SK-N-SH treated with all-trans-retinoic acid at 6 μM for 48 hours (cell line): Measurements from ENCODE around the gene IL1RN.

Experiments
- ATAC-seq: fragments of 200-7000 bp; cut with Tn5 transposase; 3 replicates; pipeline ENCODE4 v1.9.1; 2020; ENCODE audit warnings: mild to moderate bottlenecking, moderate library complexity
- BACH2 ChIP-seq: fragments of 250-450 bp; sonication (Bioruptor Pico); IDR thresholded peaks from 2 replicates; pipeline ENCODE4 v1.9.0; 2021; ENCODE audit warnings: mild to moderate bottlenecking, borderline replicate concordance
- CREB5 ChIP-seq: fragments of 250-450 bp; sonication (Bioruptor Pico); IDR thresholded peaks from 2 replicates; pipeline ENCODE4 v1.5.1; 2020; ENCODE audit warnings: low read depth, mild to moderate bottlenecking, moderate library complexity
- CSDC2 ChIP-seq: fragments of 250-450 bp; sonication (Bioruptor Pico); IDR thresholded peaks from 2 replicates; pipeline ENCODE4 v1.5.0; 2020; ENCODE audit warnings: mild to moderate bottlenecking, moderate library complexity
- GLIS3 ChIP-seq: fragments of 250-450 bp; sonication (Bioruptor Pico); IDR thresholded peaks from 2 replicates; pipeline ENCODE4 v1.5.0; 2020; ENCODE audit warnings: mild to moderate bottlenecking, moderate library complexity
- OSR1 ChIP-seq: fragments of 250-450 bp; sonication (Bioruptor Pico); IDR thresholded peaks from 2 replicates; pipeline ENCODE4 v1.8.0; 2022; ENCODE audit warnings: moderate library complexity, mild to moderate bottlenecking, inconsistent platforms
- PATZ1 ChIP-seq: fragments of 250-450 bp; sonication (Bioruptor Pico); IDR thresholded peaks from 2 replicates; pipeline ENCODE4 v1.8.0; 2020; ENCODE audit warnings: mild to moderate bottlenecking, moderate library complexity, borderline replicate concordance
- PPARA ChIP-seq: fragments of 250-450 bp; sonication (Bioruptor Pico); IDR thresholded peaks from 2 replicates; pipeline ENCODE4 v1.5.0; 2020; ENCODE audit warnings: mild to moderate bottlenecking, borderline replicate concordance
- RARB ChIP-seq: fragments of 250-450 bp; sonication (Bioruptor Pico); IDR thresholded peaks from 2 replicates; pipeline ENCODE4 v1.8.0; 2021; ENCODE audit warnings: mild to moderate bottlenecking, moderate library complexity
- SNAI2 ChIP-seq: fragments of 250-450 bp; sonication (Bioruptor Pico); IDR thresholded peaks from 2 replicates; pipeline ENCODE4 v1.5.0; 2020; ENCODE audit warnings: mild to moderate bottlenecking, moderate library complexity
- TCF4 ChIP-seq: fragments of 250-450 bp; sonication (Bioruptor Pico); IDR thresholded peaks from 2 replicates; pipeline ENCODE4 v1.8.0; 2021; ENCODE audit warnings: mild to moderate bottlenecking, moderate library complexity, borderline replicate concordance
- TOX ChIP-seq: fragments of 250-450 bp; sonication (Bioruptor Pico); IDR thresholded peaks from 2 replicates; pipeline ENCODE4 v1.8.0; 2021; ENCODE audit warnings: mild to moderate bottlenecking, moderate library complexity, borderline replicate concordance
- TSHZ2 ChIP-seq: fragments of 250-450 bp; sonication (Bioruptor Pico); IDR thresholded peaks from 2 replicates; pipeline ENCODE4 v1.5.0; 2020; ENCODE audit warnings: mild to moderate bottlenecking, moderate library complexity
- ZFP3 ChIP-seq: fragments of 250-450 bp; sonication (Bioruptor Pico); IDR thresholded peaks from 2 replicates; pipeline ENCODE4 v1.5.0; 2020; ENCODE audit warnings: mild to moderate bottlenecking, moderate library complexity
- ZFP30 ChIP-seq: fragments of 450-650 bp; formaldehyde crosslinking; IDR thresholded peaks from 2 replicates; pipeline ENCODE4 v1.5.0; 2022; ENCODE audit warnings: mild to moderate bottlenecking, moderate library complexity
- ZNF565 ChIP-seq: fragments of 450-650 bp; formaldehyde crosslinking; conservative IDR thresholded peaks from 2 replicates; pipeline ENCODE4 v1.5.0; 2020; ENCODE audit warnings: low read depth, mild to moderate bottlenecking, moderate library complexity
- ZNF70 ChIP-seq: fragments of 450-650 bp; formaldehyde crosslinking; IDR thresholded peaks from 2 replicates; pipeline ENCODE4 v1.5.0; 2020; ENCODE audit warnings: mild to moderate bottlenecking, moderate library complexity
- ZNF8 ChIP-seq: fragments of 450-650 bp; formaldehyde crosslinking; IDR thresholded peaks from 2 replicates; pipeline ENCODE4 v1.5.0; 2020; ENCODE audit warnings: mild to moderate bottlenecking, moderate library complexity
- TF ChIP-seq, protein P1 (sequence below): fragments of 250-450 bp; sonication (Bioruptor Pico); IDR thresholded peaks from 2 replicates; pipeline ENCODE4 v1.5.1; 2021; ENCODE audit warnings: mild to moderate bottlenecking, moderate library complexity
- TF ChIP-seq, protein P2 (sequence below): fragments of 250-450 bp; sonication (Bioruptor Pico); IDR thresholded peaks from 2 replicates; pipeline ENCODE4 v1.8.0; 2021; ENCODE audit warnings: low read depth, mild to moderate bottlenecking, moderate library complexity, borderline replicate concordance

IL1RN gene

GRCh38 chr2:113171334-113172075 lies 44.1 kb downstream of the IL1RN start:
- ATAC-seq, result no peak
- TF ChIP-seq SNAI2, result no peak
- no peak for TF ChIP-seq TSHZ2 (CRISPR knock-in tag)
- no peak for TF ChIP-seq PPARA (CRISPR knock-in tag)
- TF ChIP-seq, all 23 proteins: peak for 0

DNA sequence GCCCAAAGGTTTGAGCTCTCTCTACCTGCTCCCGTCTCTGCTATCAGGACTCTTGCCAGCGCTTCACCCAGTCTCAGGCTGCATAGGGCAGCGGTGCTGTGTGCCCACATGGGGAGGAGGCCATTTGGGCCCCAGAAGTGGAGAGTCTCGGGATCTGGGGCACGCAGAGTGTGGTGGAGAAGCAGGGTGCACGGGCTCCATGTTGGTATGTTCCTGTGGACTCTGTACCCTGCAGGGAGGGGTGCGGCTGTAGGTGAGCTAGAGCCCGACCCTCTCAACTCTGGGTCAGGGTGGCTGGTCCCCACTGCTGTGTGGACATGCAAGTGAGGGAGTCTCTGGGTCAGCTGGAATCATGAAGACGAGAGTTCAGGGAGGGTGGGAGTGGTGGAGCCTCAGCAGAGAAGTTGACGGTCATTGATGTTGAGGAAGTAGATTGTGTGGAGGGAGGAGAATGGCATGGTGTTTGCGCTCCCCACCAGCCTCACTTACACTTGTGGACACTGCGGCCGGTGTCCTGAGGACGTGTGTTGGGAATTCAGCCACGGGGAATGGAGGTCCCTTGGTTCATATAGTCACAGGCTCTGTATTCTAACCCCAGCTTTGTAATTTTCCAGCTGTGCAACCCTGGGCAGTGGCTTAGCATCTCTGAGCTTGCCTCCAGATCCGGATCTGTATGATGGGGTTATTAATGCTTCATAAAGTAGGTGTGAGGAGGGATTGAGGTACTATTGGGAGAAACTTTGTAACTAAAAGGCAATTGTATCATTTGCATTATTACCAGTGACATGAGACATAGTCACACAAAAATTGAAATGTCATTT lies 45.5 kb downstream of the IL1RN start:
- ATAC-seq, result no peak
- TF ChIP-seq, protein P1, sequence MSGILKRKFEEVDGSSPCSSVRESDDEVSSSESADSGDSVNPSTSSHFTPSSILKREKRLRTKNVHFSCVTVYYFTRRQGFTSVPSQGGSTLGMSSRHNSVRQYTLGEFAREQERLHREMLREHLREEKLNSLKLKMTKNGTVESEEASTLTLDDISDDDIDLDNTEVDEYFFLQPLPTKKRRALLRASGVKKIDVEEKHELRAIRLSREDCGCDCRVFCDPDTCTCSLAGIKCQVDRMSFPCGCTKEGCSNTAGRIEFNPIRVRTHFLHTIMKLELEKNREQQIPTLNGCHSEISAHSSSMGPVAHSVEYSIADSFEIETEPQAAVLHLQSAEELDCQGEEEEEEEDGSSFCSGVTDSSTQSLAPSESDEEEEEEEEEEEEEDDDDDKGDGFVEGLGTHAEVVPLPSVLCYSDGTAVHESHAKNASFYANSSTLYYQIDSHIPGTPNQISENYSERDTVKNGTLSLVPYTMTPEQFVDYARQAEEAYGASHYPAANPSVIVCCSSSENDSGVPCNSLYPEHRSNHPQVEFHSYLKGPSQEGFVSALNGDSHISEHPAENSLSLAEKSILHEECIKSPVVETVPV (CRISPR knock-in tag), result no peak
- TF ChIP-seq ZNF8 (no peak), TOX (CRISPR knock-in tag) (no peak), TCF4 (CRISPR knock-in tag) (no peak), CREB5 (CRISPR knock-in tag) (no peak), ZNF565 (CRISPR knock-in tag) (no peak), PPARA (CRISPR knock-in tag) (no peak), ZNF70 (CRISPR knock-in tag) (no peak), BACH2 (no peak), ZFP30 (CRISPR knock-in tag) (no peak), GLIS3 (no peak)
- TF ChIP-seq, protein P2, sequence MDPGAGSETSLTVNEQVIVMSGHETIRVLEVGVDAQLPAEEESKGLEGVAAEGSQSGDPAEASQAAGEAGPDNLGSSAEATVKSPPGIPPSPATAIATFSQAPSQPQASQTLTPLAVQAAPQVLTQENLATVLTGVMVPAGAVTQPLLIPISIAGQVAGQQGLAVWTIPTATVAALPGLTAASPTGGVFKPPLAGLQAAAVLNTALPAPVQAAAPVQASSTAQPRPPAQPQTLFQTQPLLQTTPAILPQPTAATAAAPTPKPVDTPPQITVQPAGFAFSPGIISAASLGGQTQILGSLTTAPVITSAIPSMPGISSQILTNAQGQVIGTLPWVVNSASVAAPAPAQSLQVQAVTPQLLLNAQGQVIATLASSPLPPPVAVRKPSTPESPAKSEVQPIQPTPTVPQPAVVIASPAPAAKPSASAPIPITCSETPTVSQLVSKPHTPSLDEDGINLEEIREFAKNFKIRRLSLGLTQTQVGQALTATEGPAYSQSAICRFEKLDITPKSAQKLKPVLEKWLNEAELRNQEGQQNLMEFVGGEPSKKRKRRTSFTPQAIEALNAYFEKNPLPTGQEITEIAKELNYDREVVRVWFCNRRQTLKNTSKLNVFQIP (CRISPR knock-in tag), result no peak
- TF ChIP-seq, all 23 proteins: peak for 0

DNA sequence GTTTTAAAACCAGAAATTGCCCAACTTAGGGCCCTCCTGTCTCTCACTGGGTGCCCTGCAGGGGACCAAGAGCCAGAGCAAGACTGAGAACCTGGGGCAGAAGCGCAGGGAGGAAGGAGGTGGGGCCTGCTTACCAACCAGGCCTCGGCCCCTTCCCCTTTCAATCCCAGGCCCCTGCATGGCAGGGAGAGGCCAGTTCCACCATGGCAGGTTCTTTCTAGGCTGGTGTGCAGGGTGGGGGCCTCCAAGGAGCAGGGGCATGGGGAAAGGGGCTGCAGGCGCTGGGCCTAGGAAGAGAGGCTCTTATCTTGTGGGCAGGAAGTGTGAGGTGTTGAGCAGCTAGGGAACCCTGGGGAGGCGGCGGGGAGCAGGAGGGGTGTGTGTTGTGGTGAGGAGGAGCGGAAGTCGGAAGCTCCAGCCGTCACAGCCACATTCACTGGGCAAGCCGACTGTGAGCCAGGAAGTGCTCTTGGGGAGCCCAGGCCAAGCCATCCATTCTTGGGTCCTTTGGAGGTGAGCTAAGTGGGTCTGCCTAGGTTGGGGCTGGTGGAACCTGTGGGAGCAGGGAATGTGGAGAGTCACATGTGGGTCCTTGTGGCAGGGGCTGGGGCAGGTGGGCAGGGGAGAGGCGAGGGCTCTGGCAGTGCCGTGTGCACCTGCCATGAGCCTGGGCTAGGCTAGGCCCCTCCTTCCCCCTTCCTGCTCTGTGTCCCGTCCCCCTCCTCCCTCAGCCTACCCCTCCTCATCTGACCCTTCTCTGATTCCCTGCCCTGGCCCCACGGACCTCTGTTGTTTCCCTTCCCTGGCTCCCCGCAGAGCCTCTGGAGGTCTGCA lies 46.4 kb downstream of the IL1RN start, which contains the start of gene PSD4:
PSD4 (plus strand) TSS at position 430 of the 834 bp plus-strand sequence. CDS start 8,486 bp downstream, outside the sequence.
- no peak for ATAC-seq
- no peak for TF ChIP-seq PATZ1 (CRISPR knock-in tag)
- no peak for TF ChIP-seq OSR1 (CRISPR knock-in tag)
- TF ChIP-seq, protein P1 (CRISPR knock-in tag), result no peak
- no peak for TF ChIP-seq SNAI2
- no peak for TF ChIP-seq PPARA (CRISPR knock-in tag)
- TF ChIP-seq RARB (CRISPR knock-in tag), result no peak
- TF ChIP-seq BACH2, result no peak
- no peak for TF ChIP-seq CSDC2
- TF ChIP-seq ZFP3 (CRISPR knock-in tag), result no peak
- TF ChIP-seq GLIS3, result no peak
